ENCODE results near the gene ARID2.

The ARID2 gene

DNA sequence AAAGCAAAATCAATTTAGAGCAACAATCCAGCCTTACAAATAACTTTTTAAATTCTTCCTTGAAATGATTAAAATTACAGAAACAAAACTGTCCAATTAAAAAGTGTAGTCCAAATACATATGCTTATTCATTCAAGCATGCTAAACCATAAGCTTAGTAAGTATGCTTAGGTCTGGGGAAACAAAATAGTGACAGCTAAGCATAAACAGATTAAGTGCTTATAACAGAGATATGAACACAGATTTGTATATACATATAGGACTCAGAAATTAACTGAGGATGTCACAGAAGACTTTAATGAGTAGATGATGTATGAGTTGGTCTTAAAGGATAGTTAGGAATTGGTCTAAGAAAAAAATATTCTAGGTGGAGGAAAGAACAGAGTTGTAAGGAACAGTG lies 219.0 kb downstream of the ARID2 start:
- no peak overlapping the region for H3K4me3 ChIP-seq (replicated peaks in 1 of 2; ENCODE audit: low read depth in 2 of 2, low read length in 2 of 2)
- DNase-seq (ENCODE audit: low read depth in 2 of 2), result no peak
- TF ChIP-seq, protein P1, sequence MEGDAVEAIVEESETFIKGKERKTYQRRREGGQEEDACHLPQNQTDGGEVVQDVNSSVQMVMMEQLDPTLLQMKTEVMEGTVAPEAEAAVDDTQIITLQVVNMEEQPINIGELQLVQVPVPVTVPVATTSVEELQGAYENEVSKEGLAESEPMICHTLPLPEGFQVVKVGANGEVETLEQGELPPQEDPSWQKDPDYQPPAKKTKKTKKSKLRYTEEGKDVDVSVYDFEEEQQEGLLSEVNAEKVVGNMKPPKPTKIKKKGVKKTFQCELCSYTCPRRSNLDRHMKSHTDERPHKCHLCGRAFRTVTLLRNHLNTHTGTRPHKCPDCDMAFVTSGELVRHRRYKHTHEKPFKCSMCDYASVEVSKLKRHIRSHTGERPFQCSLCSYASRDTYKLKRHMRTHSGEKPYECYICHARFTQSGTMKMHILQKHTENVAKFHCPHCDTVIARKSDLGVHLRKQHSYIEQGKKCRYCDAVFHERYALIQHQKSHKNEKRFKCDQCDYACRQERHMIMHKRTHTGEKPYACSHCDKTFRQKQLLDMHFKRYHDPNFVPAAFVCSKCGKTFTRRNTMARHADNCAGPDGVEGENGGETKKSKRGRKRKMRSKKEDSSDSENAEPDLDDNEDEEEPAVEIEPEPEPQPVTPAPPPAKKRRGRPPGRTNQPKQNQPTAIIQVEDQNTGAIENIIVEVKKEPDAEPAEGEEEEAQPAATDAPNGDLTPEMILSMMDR (IDR thresholded peaks at IDR 0.05; ENCODE audit: low read depth, low read length), result no peak

Data from cardiac fibroblast (primary cell).